ENCODE measurements around the gene KIF25.

DNA sequence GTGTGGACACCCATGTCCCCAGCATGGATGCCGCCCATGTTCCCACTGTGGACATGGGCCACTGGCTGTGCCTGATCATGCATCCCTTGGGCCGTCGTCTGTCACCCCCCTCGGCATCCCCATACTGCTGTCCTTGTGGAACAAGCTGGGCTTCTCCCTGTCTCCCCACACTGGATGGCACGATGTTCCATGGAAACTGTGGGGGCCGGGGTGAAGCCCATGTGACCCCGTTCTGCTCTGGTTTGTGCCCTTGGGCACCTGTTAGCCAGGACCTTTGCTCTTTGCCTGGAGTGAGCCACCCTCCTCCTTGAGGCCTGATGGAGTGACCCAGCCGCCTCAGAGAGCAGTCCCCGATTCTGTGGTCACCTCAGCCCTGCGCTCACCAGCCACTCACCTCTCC lies 89.1 kb downstream of the KIF25 start:
- TF ChIP-seq, protein P1, sequence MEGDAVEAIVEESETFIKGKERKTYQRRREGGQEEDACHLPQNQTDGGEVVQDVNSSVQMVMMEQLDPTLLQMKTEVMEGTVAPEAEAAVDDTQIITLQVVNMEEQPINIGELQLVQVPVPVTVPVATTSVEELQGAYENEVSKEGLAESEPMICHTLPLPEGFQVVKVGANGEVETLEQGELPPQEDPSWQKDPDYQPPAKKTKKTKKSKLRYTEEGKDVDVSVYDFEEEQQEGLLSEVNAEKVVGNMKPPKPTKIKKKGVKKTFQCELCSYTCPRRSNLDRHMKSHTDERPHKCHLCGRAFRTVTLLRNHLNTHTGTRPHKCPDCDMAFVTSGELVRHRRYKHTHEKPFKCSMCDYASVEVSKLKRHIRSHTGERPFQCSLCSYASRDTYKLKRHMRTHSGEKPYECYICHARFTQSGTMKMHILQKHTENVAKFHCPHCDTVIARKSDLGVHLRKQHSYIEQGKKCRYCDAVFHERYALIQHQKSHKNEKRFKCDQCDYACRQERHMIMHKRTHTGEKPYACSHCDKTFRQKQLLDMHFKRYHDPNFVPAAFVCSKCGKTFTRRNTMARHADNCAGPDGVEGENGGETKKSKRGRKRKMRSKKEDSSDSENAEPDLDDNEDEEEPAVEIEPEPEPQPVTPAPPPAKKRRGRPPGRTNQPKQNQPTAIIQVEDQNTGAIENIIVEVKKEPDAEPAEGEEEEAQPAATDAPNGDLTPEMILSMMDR (IDR thresholded peaks at IDR 0.05) = no peak
- TF ChIP-seq POLR2A (IDR thresholded peaks at IDR 0.05) (no peak), POLR2AphosphoS5 (IDR thresholded peaks at IDR 0.05; ENCODE audit: insufficient read depth in 1 of 2, low read depth in 1 of 2) (no peak)

All from vagina (tissue), 2 donors.